HG03045 (cell line): ENCODE results near the gene OTUD5.
"Not testable (repeated sequence)": the region's sequence is repeated elsewhere in the genome, so short reads cannot be mapped to it uniquely, and the experiment has no call there.

ENCODE experiments used
- ATAC-seq: cut with Tn5 transposase; IDR thresholded peaks from one replicate; pipeline ENCODE4 v1.9.1; 2021; ENCODE audit warnings: mild to moderate bottlenecking, moderate library complexity; ENCODE audit not compliant: unreplicated experiment

Gene OTUD5

GRCh38 chrX:48891402-48892288 is 65.8 kb downstream of the OTUD5 start:
- ATAC-seq: peak; percentile 82

- ATAC-seq: peak; percentile 45
Observed at GRCh38 chrX:48890934-48891401, 66.4 kb downstream of the OTUD5 start.

- ATAC-seq: no peak
Observed at GRCh38 chrX:48890296-48890925, 67.0 kb downstream of the OTUD5 start.

GRCh38 chrX:48886586-48886985 is 70.8 kb downstream of the OTUD5 start:
- ATAC-seq: not testable (repeated sequence)

- ATAC-seq: no peak
Observed at GRCh38 chrX:48883729-48884128, 73.7 kb downstream of the OTUD5 start.

- ATAC-seq: not testable (repeated sequence)
Observed at GRCh38 chrX:48876944-48877343, 80.5 kb downstream of the OTUD5 start.
